ENCODE results near the gene GDPD3. TPM values are rescaled to one million over a fixed set of nuclear protein-coding genes. Genes with fewer than 3 reads are reported as not detected.

The GDPD3 gene
- total RNA-seq, 5 donors from 2014 or later (not counting 1 experiment from before 2014, with no cell fraction given): 11.1 to 27.2 (median 22.1) TPM

DNA sequence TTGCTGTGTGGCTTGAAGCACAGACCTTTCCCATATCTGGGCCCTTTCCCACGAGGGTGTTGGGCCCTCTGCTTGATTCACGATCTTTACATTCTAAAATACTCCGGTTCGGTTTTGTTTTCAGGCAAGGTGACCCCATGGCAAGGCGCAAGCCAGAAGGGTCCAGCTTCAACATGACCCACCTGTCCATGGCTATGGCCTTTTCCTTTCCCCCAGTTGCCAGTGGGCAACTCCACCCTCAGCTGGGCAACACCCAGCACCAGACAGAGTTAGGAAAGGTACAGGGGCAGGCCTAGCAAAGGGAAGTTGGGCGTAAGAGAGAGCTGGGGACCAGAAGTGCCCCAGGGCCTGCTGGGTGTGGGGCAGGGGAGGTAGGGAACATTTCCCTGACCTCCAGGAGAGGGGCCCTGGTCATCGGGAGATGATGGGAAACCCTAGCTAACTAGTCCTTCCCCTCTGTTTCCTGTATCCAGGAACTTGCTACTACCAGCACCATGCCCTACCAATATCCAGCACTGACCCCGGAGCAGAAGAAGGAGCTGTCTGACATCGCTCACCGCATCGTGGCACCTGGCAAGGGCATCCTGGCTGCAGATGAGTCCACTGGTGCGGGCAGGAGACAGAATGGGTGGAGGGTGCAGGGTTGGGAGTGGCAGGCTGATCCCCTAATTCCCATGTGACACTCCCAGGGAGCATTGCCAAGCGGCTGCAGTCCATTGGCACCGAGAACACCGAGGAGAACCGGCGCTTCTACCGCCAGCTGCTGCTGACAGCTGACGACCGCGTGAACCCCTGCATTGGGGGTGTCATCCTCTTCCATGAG lies 46.4 kb downstream of the GDPD3 start:
- ChIA-PET POLR2A (interaction anchor here in 1 of 2 donors (0.5 to 1.6 kb wide), 3 partner anchors 9 to 346 kb away, joined by 3 to 6 read pairs (median 6); partner anchors contain the start of gene PPP4C), CTCF (interaction anchor here (0.6 to 0.7 kb wide), 2 partner anchors 14 to 278 kb away, joined by 4 to 9 read pairs; a partner anchor contains a TSS)
- Mint-ChIP-seq H3K27ac (peak overlapping the region; percentile 98), H3K36me3 (peaks cover 35% of the 10 kb centered on the region), H3K27me3 (no peaks in the 10 kb centered on the region), H3K9me3 (no peaks in the 10 kb centered on the region), H3K4me3 (peak overlapping the region; percentile 94 to 99 (median 98)), H3K4me1 (peaks cover 30 to 42% (median 42%) of the 10 kb centered on the region in 3 donors)
- H3K27me3 ChIP-seq (replicated peaks in 1 of 2; ENCODE audit: control insufficient read depth in 2 of 2, extremely low read depth in 1 of 2, insufficient read depth in 2 of 2, low read length in 1 of 2): no peaks in the 10 kb centered on the region
- H3K4me3 ChIP-seq (ENCODE audit: control insufficient read depth in 1 of 2, extremely low read depth in 1 of 2, low read length in 1 of 2): peak overlapping the region; percentile 95 to 96
- DNase-seq (no peak), ATAC-seq (replicated peaks in 1 of 4) (no peak)
- peak overlapping the region; percentile 73 for H3K27ac ChIP-seq (ENCODE audit: low read length)
- WGBS (ENCODE audit: insufficient coverage): 62% methylated on average over 8 of the region's 21 CpGs
- peaks cover 14 to 61% of the 10 kb centered on the region in 2 experiments for H3K4me1 ChIP-seq (ENCODE audit: control insufficient read depth in 1 of 2, extremely low read depth in 1 of 2, insufficient read depth in 2 of 2, low read length in 2 of 2)
- H3K9me3 ChIP-seq: no peaks in the 10 kb centered on the region
- peaks cover 14 to 50% of the 10 kb centered on the region in 2 donors for H3K36me3 ChIP-seq (ENCODE audit: control insufficient read depth in 2 of 2, extremely low read depth in 1 of 2, insufficient read depth in 1 of 2, low read length in 1 of 2)

DNA sequence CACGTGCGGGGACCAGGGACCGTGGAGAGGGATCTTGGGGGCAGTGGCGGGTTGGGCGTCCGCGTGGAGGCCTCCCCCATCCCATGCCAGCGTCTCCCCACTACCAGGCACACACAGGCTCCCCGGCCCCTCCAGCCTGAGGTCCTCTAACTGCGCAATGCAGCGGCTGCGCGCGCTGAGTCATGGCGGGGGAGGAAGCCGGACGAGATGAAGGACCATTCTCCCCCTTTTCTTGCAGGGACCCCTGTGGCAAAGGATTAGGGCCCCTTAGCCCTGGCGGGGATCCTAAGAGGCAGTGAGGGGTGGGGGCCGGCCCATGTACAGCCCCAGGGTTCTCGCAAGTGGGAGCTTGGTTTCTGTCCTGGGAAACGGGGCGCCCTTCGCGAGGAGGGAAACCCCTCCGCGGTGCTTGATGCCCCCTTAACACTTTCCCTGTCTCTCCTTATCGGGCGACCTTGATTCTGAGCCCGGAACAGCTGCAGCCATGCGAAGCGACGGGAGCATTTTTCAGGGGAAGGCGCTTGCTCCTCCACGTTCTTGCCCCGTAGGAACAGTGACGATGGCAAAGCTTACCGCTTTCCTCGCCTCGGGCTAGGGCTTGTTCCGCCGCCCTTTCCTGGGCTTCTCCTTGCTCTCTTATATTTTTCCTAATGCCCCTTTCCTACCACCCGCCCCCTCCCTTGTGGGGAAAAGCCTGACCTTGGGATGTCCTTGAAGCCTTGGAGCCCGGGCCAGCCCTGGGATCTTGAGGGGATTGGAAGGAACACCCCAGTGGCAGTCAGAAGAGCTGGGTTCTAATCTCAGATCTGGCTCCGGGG lies 47.2 kb downstream of the GDPD3 start:
- Mint-ChIP-seq H3K4me3 (peak overlapping the region; percentile 94 to 99 (median 98)), H3K36me3 (peaks cover 30% of the 10 kb centered on the region), H3K27ac (peak overlapping the region; percentile 98), H3K9me3 (no peaks in the 10 kb centered on the region), H3K27me3 (no peaks in the 10 kb centered on the region), H3K4me1 (peaks cover 30 to 42% (median 42%) of the 10 kb centered on the region in 3 donors)
- Histone ChIP-seq H3K4me1 (ENCODE audit: control insufficient read depth in 1 of 2, extremely low read depth in 1 of 2, insufficient read depth in 2 of 2, low read length in 2 of 2) (peaks cover 14 to 61% of the 10 kb centered on the region in 2 experiments), H3K4me3 (ENCODE audit: control insufficient read depth in 1 of 2, extremely low read depth in 1 of 2, low read length in 1 of 2) (peak overlapping the region; percentile 95 to 96), H3K27ac (ENCODE audit: low read length) (peak overlapping the region; percentile 73), H3K9me3 (no peaks in the 10 kb centered on the region), H3K36me3 (ENCODE audit: control insufficient read depth in 2 of 2, extremely low read depth in 1 of 2, insufficient read depth in 1 of 2, low read length in 1 of 2) (peaks cover 14 to 41% of the 10 kb centered on the region in 2 donors), H3K27me3 (replicated peaks in 1 of 2; ENCODE audit: control insufficient read depth in 2 of 2, extremely low read depth in 1 of 2, insufficient read depth in 2 of 2, low read length in 1 of 2) (no peaks in the 10 kb centered on the region)
- ATAC-seq (replicated peaks in 1 of 4) (peak in 1 of 4 experiments; percentile 3), DNase-seq (peak in 10 of 35 experiments; percentile 11 to 49 (median 24))
- under 1% methylated on average over 24 of the region's 44 CpGs for WGBS (ENCODE audit: insufficient coverage)
- POLR2A ChIA-PET: interaction anchor here in 1 of 2 donors (0.7 to 1.6 kb wide), 2 partner anchors 10 to 345 kb away, joined by 3 to 6 read pairs; partner anchors contain the start of gene PPP4C
- CTCF ChIA-PET: interaction anchor here (0.5 to 1.7 kb wide), 3 partner anchors 11 to 25 kb away, joined by 3 to 12 read pairs (median 4); partner anchors contain the start of gene TBX6 (in 1 of the 2)

DNA sequence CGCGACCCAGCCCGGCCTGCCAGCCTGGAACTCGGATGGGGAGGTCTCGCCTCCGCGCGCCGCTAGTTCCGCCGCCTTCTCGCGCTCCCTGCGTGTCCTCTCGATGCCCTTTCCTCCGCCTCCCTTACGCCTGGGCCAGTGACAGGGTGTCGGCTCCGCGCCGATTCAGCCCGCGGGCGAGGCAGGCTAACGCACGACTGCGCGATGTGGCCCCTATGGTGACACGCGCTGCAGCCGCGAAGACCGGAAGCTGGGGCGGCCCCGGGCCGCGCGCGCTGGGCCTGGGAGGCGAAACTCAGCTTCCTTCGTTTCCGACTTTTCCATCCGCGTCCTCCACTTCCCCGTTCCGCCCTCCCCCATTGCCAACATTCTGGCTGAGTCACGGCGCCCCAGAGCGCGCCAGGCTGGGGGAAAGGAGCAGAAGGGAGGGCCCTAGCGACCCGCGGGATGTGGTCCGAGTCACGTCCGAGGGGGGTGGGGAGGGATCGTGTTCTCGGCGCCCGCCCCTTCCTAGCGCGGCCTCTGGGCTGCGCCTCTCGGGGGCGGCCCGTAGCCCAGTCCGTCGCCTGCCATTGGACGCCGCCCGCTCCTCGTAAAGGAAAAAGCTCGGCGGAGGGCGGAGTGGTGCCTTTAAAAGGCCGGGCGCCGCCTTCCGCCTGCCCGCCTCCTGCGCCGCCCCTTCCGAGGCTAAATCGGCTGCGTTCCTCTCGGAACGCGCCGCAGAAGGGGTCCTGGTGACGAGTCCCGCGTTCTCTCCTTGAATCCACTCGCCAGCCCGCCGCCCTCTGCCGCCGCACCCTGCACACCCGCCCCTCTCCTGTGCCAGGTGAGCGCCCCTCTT lies 48.0 kb downstream of the GDPD3 start, which contains the start of gene ALDOA:
TSS of gene ALDOA (plus strand) at position 659 of the 841 bp plus-strand sequence. CDS start 1,138 bp downstream, outside the sequence.
- Histone ChIP-seq H3K27ac (ENCODE audit: low read length) (peak within 1 kb of the TSS; percentile 93), H3K9me3 (no peaks in the 10 kb centered on the region), H3K4me1 (ENCODE audit: control insufficient read depth in 1 of 2, extremely low read depth in 1 of 2, insufficient read depth in 2 of 2, low read length in 2 of 2) (peaks cover 14 to 61% of the 10 kb centered on the region in 2 experiments), H3K36me3 (ENCODE audit: control insufficient read depth in 2 of 2, extremely low read depth in 1 of 2, insufficient read depth in 1 of 2, low read length in 1 of 2) (peaks cover 14 to 35% of the 10 kb centered on the region in 2 donors), H3K27me3 (replicated peaks in 1 of 2; ENCODE audit: control insufficient read depth in 2 of 2, extremely low read depth in 1 of 2, insufficient read depth in 2 of 2, low read length in 1 of 2) (no peaks in the 10 kb centered on the region), H3K4me3 (ENCODE audit: control insufficient read depth in 1 of 2, extremely low read depth in 1 of 2, low read length in 1 of 2) (peak within 1 kb of the TSS; percentile 95 to 96)
- Mint-ChIP-seq H3K4me1 (peaks cover 30 to 39% (median 39%) of the 10 kb centered on the region in 3 donors), H3K27ac (peak within 1 kb of the TSS; percentile 98), H3K9me3 (no peaks in the 10 kb centered on the region), H3K36me3 (peaks cover 27% of the 10 kb centered on the region), H3K4me3 (peak within 1 kb of the TSS; percentile 94 to 99 (median 98)), H3K27me3 (no peaks in the 10 kb centered on the region)
- DNase-seq: peak; percentile 87 to 96 (median 91)
- ATAC-seq (replicated peaks in 1 of 4): peak; percentile 83 to 88 (median 86)
- WGBS (ENCODE audit: insufficient coverage): under 1% methylated on average over 77 of the region's 99 CpGs
- ChIA-PET CTCF (interaction anchor here (0.5 to 1.7 kb wide), 3 partner anchors 10 to 26 kb away, joined by 3 to 12 read pairs (median 4); partner anchors contain the start of gene TBX6 (in 1 of the 2)), POLR2A (interaction anchor here in 1 of 2 donors (1.6 kb wide), 1 partner anchor 11 kb away, joined by 6 read pairs; the partner anchor contains the start of gene PPP4C)

DNA sequence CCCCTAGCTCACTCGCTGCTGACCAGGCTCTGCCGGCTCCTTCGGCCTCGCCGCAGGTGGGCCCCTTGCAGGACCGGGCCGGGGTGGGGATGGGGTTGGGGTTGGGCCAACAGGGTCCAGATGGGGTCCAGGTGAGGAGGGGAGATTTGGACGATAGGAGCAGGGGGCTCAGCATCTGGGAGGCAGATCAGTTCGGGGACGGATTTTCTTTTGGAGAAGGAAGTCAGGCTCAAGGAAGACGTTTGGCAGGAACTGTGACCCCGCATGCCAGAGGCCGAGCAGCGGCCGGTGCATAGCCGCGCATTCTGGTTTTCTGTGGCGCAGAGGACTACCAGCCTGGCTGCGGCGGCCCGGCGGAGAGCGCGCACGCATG lies 48.6 kb downstream of the GDPD3 start:
- H3K4me3 Mint-ChIP-seq: peak overlapping the region; percentile 94 to 99 (median 98)
- no peak for ATAC-seq (replicated peaks in 1 of 4)
- Histone ChIP-seq H3K9me3 (no peaks in the 10 kb centered on the region), H3K36me3 (ENCODE audit: control insufficient read depth in 2 of 2, extremely low read depth in 1 of 2, insufficient read depth in 1 of 2, low read length in 1 of 2) (peaks cover 13 to 29% of the 10 kb centered on the region in 2 donors), H3K4me3 (ENCODE audit: control insufficient read depth in 1 of 2, extremely low read depth in 1 of 2, low read length in 1 of 2) (peak overlapping the region; percentile 95 to 96), H3K27me3 (replicated peaks in 1 of 2; ENCODE audit: control insufficient read depth in 2 of 2, extremely low read depth in 1 of 2, insufficient read depth in 2 of 2, low read length in 1 of 2) (no peaks in the 10 kb centered on the region), H3K27ac (ENCODE audit: low read length) (peak overlapping the region; percentile 93), H3K4me1 (ENCODE audit: control insufficient read depth in 1 of 2, extremely low read depth in 1 of 2, insufficient read depth in 2 of 2, low read length in 2 of 2) (peaks cover 14 to 55% of the 10 kb centered on the region in 2 experiments)
- ChIA-PET CTCF (interaction anchor here in 1 of 2 donors (1.7 kb wide), 1 partner anchor 27 kb away, joined by 12 read pairs; the partner anchor contains the start of gene TBX6), POLR2A (interaction anchor here in 1 of 2 donors (0.6 kb wide), 2 partner anchors 10 to 257 kb away, joined by 4 to 5 read pairs; no protein-coding TSS in a partner anchor)
- H3K4me1 Mint-ChIP-seq: peaks cover 29 to 36% (median 34%) of the 10 kb centered on the region in 3 donors
- no peaks in the 10 kb centered on the region for H3K9me3 Mint-ChIP-seq
- H3K27me3 Mint-ChIP-seq: no peaks in the 10 kb centered on the region
- DNase-seq: peak in 1 of 35 experiments; percentile 7
- 0% methylated on average over 23 of the region's 25 CpGs for WGBS (ENCODE audit: insufficient coverage)
- peak overlapping the region; percentile 98 to 99 for H3K27ac Mint-ChIP-seq
- H3K36me3 Mint-ChIP-seq: peaks cover 23% of the 10 kb centered on the region

DNA sequence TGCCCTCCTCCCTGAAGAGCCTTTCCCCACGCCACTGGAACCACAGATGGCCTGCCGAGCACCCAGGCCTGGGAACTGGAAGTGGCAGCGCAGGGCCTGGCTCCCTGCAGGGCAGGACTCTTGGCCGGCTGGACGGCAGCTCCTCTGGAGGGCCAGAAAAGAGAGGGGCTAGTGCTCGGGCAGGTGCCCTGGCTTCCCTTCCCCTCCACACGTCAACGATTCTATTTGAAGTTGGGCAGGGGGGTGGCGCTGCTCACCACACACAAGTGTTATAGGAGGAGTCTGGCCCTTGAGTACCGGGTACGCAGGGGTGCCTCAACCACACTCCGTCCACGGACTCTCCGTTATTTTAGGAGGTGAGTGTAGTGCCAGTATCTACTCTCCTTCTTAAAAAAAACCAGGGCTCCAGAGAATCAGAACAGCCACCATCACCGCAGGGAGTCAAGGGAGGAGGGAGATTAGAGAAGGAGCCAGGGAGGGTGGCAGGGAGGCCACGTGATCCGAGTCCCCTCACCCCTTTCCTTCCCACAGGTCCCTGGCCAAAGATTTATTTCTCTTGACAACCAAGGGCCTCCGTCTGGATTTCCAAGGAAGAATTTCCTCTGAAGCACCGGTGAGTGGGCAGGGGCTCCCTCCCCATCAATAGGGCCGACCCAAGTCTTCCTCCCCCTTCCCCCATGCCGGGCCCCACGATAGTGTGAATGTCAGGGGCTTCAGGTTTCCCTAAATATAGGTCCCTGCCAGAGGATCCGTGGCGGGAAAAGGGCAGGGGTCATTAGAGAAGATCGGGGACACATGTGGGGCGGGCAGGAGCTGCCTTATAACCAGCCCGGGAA lies 49.2 kb downstream of the GDPD3 start:
- DNase-seq (peak; percentile 24 to 78 (median 58)), ATAC-seq (replicated peaks in 1 of 4) (peak; percentile 22 to 33 (median 28))
- ChIA-PET POLR2A (interaction anchor here in 1 of 2 donors (0.6 kb wide), 2 partner anchors 11 to 256 kb away, joined by 4 to 5 read pairs; no protein-coding TSS in a partner anchor), CTCF (interaction anchor here (1.2 to 1.7 kb wide), 2 partner anchors 21 to 27 kb away, joined by 4 to 12 read pairs; partner anchors contain the start of gene TBX6 (in 1 of the 2))
- peaks cover 23 to 30% (median 28%) of the 10 kb centered on the region in 3 donors for H3K4me1 Mint-ChIP-seq
- Histone ChIP-seq H3K27ac (ENCODE audit: low read length) (peak overlapping the region; percentile 93), H3K4me1 (ENCODE audit: control insufficient read depth in 1 of 2, extremely low read depth in 1 of 2, insufficient read depth in 2 of 2, low read length in 2 of 2) (peaks cover 14 to 49% of the 10 kb centered on the region in 2 experiments), H3K27me3 (replicated peaks in 1 of 2; ENCODE audit: control insufficient read depth in 2 of 2, extremely low read depth in 1 of 2, insufficient read depth in 2 of 2, low read length in 1 of 2) (no peaks in the 10 kb centered on the region), H3K4me3 (ENCODE audit: control insufficient read depth in 1 of 2, extremely low read depth in 1 of 2, low read length in 1 of 2) (peak overlapping the region; percentile 95 to 96), H3K36me3 (ENCODE audit: control insufficient read depth in 2 of 2, extremely low read depth in 1 of 2, insufficient read depth in 1 of 2, low read length in 1 of 2) (peaks cover 8 to 23% of the 10 kb centered on the region in 2 donors), H3K9me3 (no peaks in the 10 kb centered on the region)
- no peaks in the 10 kb centered on the region for H3K27me3 Mint-ChIP-seq
- H3K4me3 Mint-ChIP-seq: peak overlapping the region; percentile 94 to 99 (median 98)
- peak overlapping the region; percentile 99 for H3K27ac Mint-ChIP-seq
- WGBS (ENCODE audit: insufficient coverage): 7% methylated on average over 9 of the region's 27 CpGs
- H3K36me3 Mint-ChIP-seq: peaks cover 18% of the 10 kb centered on the region
- H3K9me3 Mint-ChIP-seq: no peaks in the 10 kb centered on the region
